BLaER1 (cell line): ENCODE measurements around the gene MOB3B.

ENCODE experiments used
- H3K27ac ChIP-seq: shearing (Covaris generic); formaldehyde crosslinking; 2 replicates; pipeline ENCODE4 v1.8.1; 2022
- H3K27me3 ChIP-seq: shearing (Covaris generic); formaldehyde crosslinking; 2 replicates; pipeline ENCODE4 v1.8.1; 2022
- H3K36me3 ChIP-seq: shearing (Covaris generic); formaldehyde crosslinking; 2 replicates; pipeline ENCODE4 v1.8.1; 2022
- H3K4me1 ChIP-seq: shearing (Covaris generic); formaldehyde crosslinking; 2 replicates; pipeline ENCODE4 v1.8.1; 2022
- H3K4me2 ChIP-seq: shearing (Covaris generic); formaldehyde crosslinking; 2 replicates; pipeline ENCODE4 v1.8.1; 2022
- H3K4me3 ChIP-seq: shearing (Covaris generic); formaldehyde crosslinking; 2 replicates; pipeline ENCODE4 v1.8.1; 2022
- H3K9ac ChIP-seq: shearing (Covaris generic); formaldehyde crosslinking; 2 replicates; pipeline ENCODE4 v1.8.1; 2022
- H3K9me3 ChIP-seq: shearing (Covaris generic); formaldehyde crosslinking; 2 replicates; pipeline ENCODE4 v1.8.1; 2022
- H4K20me1 ChIP-seq: shearing (Covaris generic); formaldehyde crosslinking; 2 replicates; pipeline ENCODE4 v1.8.1; 2022
- Cebpa-rat ChIP-seq: shearing (Covaris generic); IDR thresholded peaks from 2 replicates; pipeline ENCODE4 v1.8.1; 2022

The MOB3B gene

GRCh38 chr9:27442464-27442863 lies 87.2 kb downstream of the MOB3B start:
- Histone ChIP-seq H3K4me3 (no peak overlapping the region), H3K9ac (no peak overlapping the region), H3K4me1 (peaks cover 69% of the 10 kb centered on the region), H3K27ac (peak overlapping the region; percentile 64), H3K4me2 (peak overlapping the region; percentile 83), H3K36me3 (no peaks in the 10 kb centered on the region), H4K20me1 (no peaks in the 10 kb centered on the region), H3K9me3 (no peaks in the 10 kb centered on the region), H3K27me3 (no peaks in the 10 kb centered on the region)
- no peak for TF ChIP-seq Cebpa-rat

- Histone ChIP-seq H3K27ac (peak overlapping the region; percentile 19), H3K4me1 (peaks cover 66% of the 10 kb centered on the region), H3K9me3 (no peaks in the 10 kb centered on the region), H4K20me1 (no peaks in the 10 kb centered on the region), H3K27me3 (no peaks in the 10 kb centered on the region), H3K9ac (no peak overlapping the region), H3K4me2 (peak overlapping the region; percentile 83), H3K4me3 (no peak overlapping the region; the same call in 1 of the 2 replicates), H3K36me3 (no peaks in the 10 kb centered on the region)
- TF ChIP-seq Cebpa-rat = no peak
Measured at GRCh38 chr9:27441741-27442070, 87.9 kb downstream of the MOB3B start.

- H3K4me1 ChIP-seq = peaks cover 66% of the 10 kb centered on the region
- no peaks in the 10 kb centered on the region for H3K36me3 ChIP-seq
- H3K9ac ChIP-seq = no peak overlapping the region
- TF ChIP-seq Cebpa-rat = no peak
- H3K9me3 ChIP-seq = no peaks in the 10 kb centered on the region
- peak overlapping the region; percentile 83 for H3K4me2 ChIP-seq
- no peaks in the 10 kb centered on the region for H3K27me3 ChIP-seq
- H4K20me1 ChIP-seq = no peaks in the 10 kb centered on the region
- H3K4me3 ChIP-seq = no peak overlapping the region; the same call in 1 of the 2 replicates
- peak overlapping the region; percentile 19; the same call in 1 of the 2 replicates for H3K27ac ChIP-seq
Measured at GRCh38 chr9:27440888-27441740, 88.5 kb downstream of the MOB3B start.

- TF ChIP-seq Cebpa-rat = no peak
- no peaks in the 10 kb centered on the region for H3K27me3 ChIP-seq
- peak overlapping the region; percentile 45; the same call in 1 of the 2 replicates for H3K27ac ChIP-seq
- no peak overlapping the region for H3K4me3 ChIP-seq
- H3K36me3 ChIP-seq = no peaks in the 10 kb centered on the region
- H4K20me1 ChIP-seq = no peaks in the 10 kb centered on the region
- H3K9me3 ChIP-seq = no peaks in the 10 kb centered on the region
- peak overlapping the region; percentile 58 for H3K4me2 ChIP-seq
- H3K4me1 ChIP-seq = peaks cover 63% of the 10 kb centered on the region
- H3K9ac ChIP-seq = no peak overlapping the region; the same call in 1 of the 2 replicates
Measured at GRCh38 chr9:27438522-27438921, 91.1 kb downstream of the MOB3B start.

- TF ChIP-seq Cebpa-rat = no peak
- Histone ChIP-seq H3K4me1 (peaks cover 56% of the 10 kb centered on the region), H3K27me3 (no peaks in the 10 kb centered on the region), H3K9me3 (no peaks in the 10 kb centered on the region), H3K4me2 (peak overlapping the region; percentile 58), H3K36me3 (no peaks in the 10 kb centered on the region), H3K27ac (peak overlapping the region; percentile 45; the same call in 1 of the 2 replicates), H3K4me3 (no peak overlapping the region), H3K9ac (no peak overlapping the region; the same call in 1 of the 2 replicates), H4K20me1 (no peaks in the 10 kb centered on the region)
Measured at GRCh38 chr9:27437652-27438373, 91.8 kb downstream of the MOB3B start.

- Histone ChIP-seq H3K4me2 (no peak overlapping the region), H3K4me1 (peaks cover 52% of the 10 kb centered on the region), H3K4me3 (no peak overlapping the region), H3K9ac (no peak overlapping the region), H4K20me1 (no peaks in the 10 kb centered on the region), H3K36me3 (no peaks in the 10 kb centered on the region), H3K27ac (no peak overlapping the region), H3K9me3 (no peaks in the 10 kb centered on the region), H3K27me3 (no peaks in the 10 kb centered on the region)
- no peak for TF ChIP-seq Cebpa-rat
Measured at GRCh38 chr9:27436234-27436633, 93.4 kb downstream of the MOB3B start.

GRCh38 chr9:27433631-27434325 lies 95.8 kb downstream of the MOB3B start:
- Histone ChIP-seq H3K9ac (no peak overlapping the region), H3K36me3 (no peaks in the 10 kb centered on the region), H4K20me1 (no peaks in the 10 kb centered on the region), H3K4me3 (no peak overlapping the region), H3K27me3 (no peaks in the 10 kb centered on the region), H3K9me3 (no peaks in the 10 kb centered on the region), H3K27ac (no peak overlapping the region), H3K4me2 (no peak overlapping the region), H3K4me1 (peaks cover 35% of the 10 kb centered on the region)
- no peak for TF ChIP-seq Cebpa-rat

- no peaks in the 10 kb centered on the region for H3K27me3 ChIP-seq
- no peak overlapping the region for H3K4me3 ChIP-seq
- H3K27ac ChIP-seq = no peak overlapping the region
- no peaks in the 10 kb centered on the region for H4K20me1 ChIP-seq
- no peaks in the 10 kb centered on the region for H3K36me3 ChIP-seq
- TF ChIP-seq Cebpa-rat = no peak
- H3K9ac ChIP-seq = no peak overlapping the region
- H3K4me2 ChIP-seq = peak overlapping the region; percentile 41
- peaks cover 20% of the 10 kb centered on the region for H3K4me1 ChIP-seq
- no peaks in the 10 kb centered on the region for H3K9me3 ChIP-seq
Measured at GRCh38 chr9:27432308-27432707, 97.3 kb downstream of the MOB3B start.

GRCh38 chr9:27431543-27432147 lies 98.0 kb downstream of the MOB3B start:
- 0 out of 2 replicates have a peak overlapping the region, but pooled peaks have one; percentile 41 for H3K4me2 ChIP-seq
- TF ChIP-seq Cebpa-rat = no peak

More at GRCh38 chr9:27431543-27432147, 98.0 kb downstream of the MOB3B start:
- H3K36me3 ChIP-seq = no peaks in the 10 kb centered on the region
- no peaks in the 10 kb centered on the region for H3K27me3 ChIP-seq
- H3K9me3 ChIP-seq = no peaks in the 10 kb centered on the region
- peaks cover 18% of the 10 kb centered on the region for H3K4me1 ChIP-seq
- no peak overlapping the region for H3K27ac ChIP-seq
- no peak overlapping the region for H3K4me3 ChIP-seq
- H3K9ac ChIP-seq = no peak overlapping the region
- no peaks in the 10 kb centered on the region for H4K20me1 ChIP-seq
